ENCODE data around the gene LMO2. TPM values are rescaled to one million over a fixed set of nuclear protein-coding genes. Genes with fewer than 3 reads are reported as not detected.

The LMO2 gene
- total RNA-seq = 10 to 100 TPM; 12.4 to 40.8 (median 29.4) TPM
- 10 to 100 TPM; 14.4 to 38.1 (median 32.7) TPM for polyA plus RNA-seq
- long read RNA-seq, donor 1, transcript LMO2-202 (3 exons, 1,687 nt) = major isoform, 23 of 41 reads
- long read RNA-seq, donor 1, partial matches to known transcripts = 12 of 41 reads
- long read RNA-seq, donor 1, other reads (novel, unspliced or antisense) = 5 of 41 reads
- long read RNA-seq, donor 2, transcript LMO2-204 (2 exons, 1,550 nt) = minor isoform, 6 of 21 reads
- long read RNA-seq, donor 2, transcript LMO2-202 (3 exons, 1,687 nt) = major isoform, 15 of 21 reads
- long read RNA-seq, donor 2, partial matches to known transcripts = 0 of 21 reads
- long read RNA-seq, donor 2, other reads (novel, unspliced or antisense) = 0 of 21 reads
- long read RNA-seq, donor 3, transcript LMO2-202 (3 exons, 1,687 nt) = major isoform, 18 of 18 reads
- long read RNA-seq, donor 3, partial matches to known transcripts = 0 of 18 reads
- long read RNA-seq, donor 3, other reads (novel, unspliced or antisense) = 0 of 18 reads
- long read RNA-seq, donor 4, partial matches to known transcripts = 1 of 1 reads
- long read RNA-seq, donor 4, other reads (novel, unspliced or antisense) = 0 of 1 reads
- long read RNA-seq, donor 5, transcript LMO2-202 (3 exons, 1,687 nt) = major isoform, 25 of 46 reads
- long read RNA-seq, donor 5, partial matches to known transcripts = 5 of 46 reads
- long read RNA-seq, donor 5, other reads (novel, unspliced or antisense) = 13 of 46 reads
- long read RNA-seq, donor 6, partial matches to known transcripts = 1 of 2 reads
- long read RNA-seq, donor 6, other reads (novel, unspliced or antisense) = 0 of 2 reads
- long read RNA-seq, donor 7, partial matches to known transcripts = 0 of 7 reads
- long read RNA-seq, donor 7, other reads (novel, unspliced or antisense) = 0 of 7 reads
- long read RNA-seq, donor 8, transcript LMO2-202 (3 exons, 1,687 nt) = major isoform, 23 of 38 reads
- long read RNA-seq, donor 8, partial matches to known transcripts = 5 of 38 reads
- long read RNA-seq, donor 8, other reads (novel, unspliced or antisense) = 6 of 38 reads
- long read RNA-seq, donor 9, transcript LMO2-202 (3 exons, 1,687 nt) = major isoform, 20 of 21 reads
- long read RNA-seq, donor 9, partial matches to known transcripts = 0 of 21 reads
- long read RNA-seq, donor 9, other reads (novel, unspliced or antisense) = 0 of 21 reads
- long read RNA-seq, donor 10, transcript LMO2-202 (3 exons, 1,687 nt) = major isoform, 8 of 11 reads
- long read RNA-seq, donor 10, partial matches to known transcripts = 0 of 11 reads
- long read RNA-seq, donor 10, other reads (novel, unspliced or antisense) = 0 of 11 reads

GRCh38 chr11:33891714-33892327 is at the start of gene LMO2:
LMO2 (minus strand) TSS chr11:33892076; CDS start chr11:33869716, 22,360 bp downstream.
- intact Hi-C loops (cut with DNase I) = no loop called here
- TF ChIP-seq CTCF (IDR thresholded peaks at IDR 0.05) = no peak
- no peak for TF ChIP-seq POLR2A (IDR thresholded peaks at IDR 0.05)
- 60 to 75% (median 72%) methylated on average over 9 of the region's 9 CpGs for WGBS, 4 donors

GRCh38 chr11:33940538-33940815 is 48.6 kb upstream of the LMO2 start:
- TF ChIP-seq CTCF (IDR thresholded peaks at IDR 0.05) (no peak), POLR2A (IDR thresholded peaks at IDR 0.05) (no peak)
- WGBS, 4 donors = 61 to 79% (median 75%) methylated on average over 2 of the region's 2 CpGs
- no peak overlapping the region for H3K4me3 ChIP-seq
- H3K36me3 ChIP-seq (replicated peaks in 1 of 2) = no peaks in the 10 kb centered on the region
- peaks cover 0 to 16% of the 10 kb centered on the region in 2 donors for H3K4me1 ChIP-seq (replicated peaks in 1 of 2)
- H3K27me3 ChIP-seq = no peaks in the 10 kb centered on the region
- no peak overlapping the region for H3K27ac ChIP-seq
- no peak for DNase-seq
- no peaks in the 10 kb centered on the region for H3K9me3 ChIP-seq (replicated peaks in 1 of 3)
- intact Hi-C loops (cut with DNase I) = no loop called here

More at GRCh38 chr11:33891714-33892327, at the start of gene LMO2:
- H3K4me3 ChIP-seq = no peak within 1 kb of the TSS
- H3K27me3 ChIP-seq = no peaks in the 10 kb centered on the region
- H3K4me1 ChIP-seq (replicated peaks in 1 of 2) = peaks cover 3 to 10% of the 10 kb centered on the region in 2 donors
- no peaks in the 10 kb centered on the region for H3K9me3 ChIP-seq (replicated peaks in 1 of 3)
- H3K36me3 ChIP-seq (replicated peaks in 1 of 2) = no peaks in the 10 kb centered on the region
- DNase-seq = no peak
- H3K27ac ChIP-seq = peak within 1 kb of the TSS in 1 of 5 donors; percentile 10

GRCh38 chr11:33936725-33937604 is 45.1 kb upstream of the LMO2 start:
- TF ChIP-seq POLR2A (IDR thresholded peaks at IDR 0.05) (no peak), CTCF (IDR thresholded peaks at IDR 0.05) (no peak)
- H3K27me3 ChIP-seq = no peaks in the 10 kb centered on the region
- intact Hi-C loops (cut with DNase I) = loop anchor here in 1 of 2 donors (10.0 kb wide), 1 partner anchor 62 kb away; no protein-coding TSS in a partner anchor
- H3K4me1 ChIP-seq (replicated peaks in 1 of 2) = peaks cover 0 to 16% of the 10 kb centered on the region in 2 donors
- DNase-seq = peak; percentile 68 to 92 (median 83)
- no peaks in the 10 kb centered on the region for H3K36me3 ChIP-seq (replicated peaks in 1 of 2)
- H3K9me3 ChIP-seq (replicated peaks in 1 of 3) = no peaks in the 10 kb centered on the region
- peak overlapping the region in 2 of 5 donors; percentile 65 to 70 for H3K27ac ChIP-seq
- H3K4me3 ChIP-seq = no peak overlapping the region
- 16 to 24% (median 20%) methylated on average over 13 to 15 of the region's 15 CpGs for WGBS, 4 donors
